Suprapubic skin (tissue), 4 donors: ENCODE results near the gene PAX5.

Source experiments
- EP300 ChIP-seq: sonication (generic); formaldehyde crosslinking; IDR thresholded peaks from one replicate; pipeline ENCODE4 v1.6.1; 2017; ENCODE audit warnings: antibody characterized with exemption
- POLR2A ChIP-seq, 2 donors: fragments of 450-650 bp; IDR thresholded peaks; one replicate each; pipeline ENCODE4 v1.6.1; 2017; ENCODE audit warnings: antibody characterized with exemption in 2 of 2, mild to moderate bottlenecking in 2 of 2, moderate library complexity in 2 of 2
- POLR2AphosphoS5 ChIP-seq, 3 donors: sonication (generic); formaldehyde crosslinking; IDR thresholded peaks; one replicate each; pipeline ENCODE4 v1.6.1; 2017; ENCODE audit warnings: antibody characterized with exemption in 3 of 3
- TF ChIP-seq, protein P1 (sequence below), 2 donors: fragments of 200-600 bp in 1 of 2; fragments of 450-650 bp in 1 of 2; sonication (generic) in 1 of 2; IDR thresholded peaks; one replicate each; pipeline ENCODE4 v1.5.1; 2016 to 2019; ENCODE audit warnings: antibody characterized with exemption in 2 of 2, mild to moderate bottlenecking in 1 of 2, moderate library complexity in 1 of 2

DNA sequence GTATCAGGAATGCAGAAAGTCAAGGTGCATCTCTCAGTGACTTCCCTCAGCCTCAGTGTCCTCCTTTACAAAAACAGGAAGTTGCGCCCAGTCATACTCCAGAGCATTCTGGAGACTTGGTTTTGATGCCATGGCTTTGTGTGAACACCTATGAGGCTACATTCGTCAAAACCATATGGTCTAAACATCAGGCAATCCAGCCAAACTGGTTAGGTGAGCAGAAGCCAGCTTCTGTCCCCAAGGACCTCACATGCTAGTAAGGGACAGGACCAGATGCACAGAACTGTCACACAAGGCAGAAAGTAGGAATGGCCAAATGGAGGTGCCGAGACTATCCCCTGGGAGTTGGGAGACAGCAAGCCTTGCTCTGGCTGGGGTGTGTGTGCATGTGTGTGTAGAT, 244.2 kb downstream of the PAX5 start:
- TF ChIP-seq POLR2A (IDR thresholded peaks at IDR 0.05) (no peak), POLR2AphosphoS5 (IDR thresholded peaks at IDR 0.05) (no peak), EP300 (no peak)
- TF ChIP-seq, protein P1, sequence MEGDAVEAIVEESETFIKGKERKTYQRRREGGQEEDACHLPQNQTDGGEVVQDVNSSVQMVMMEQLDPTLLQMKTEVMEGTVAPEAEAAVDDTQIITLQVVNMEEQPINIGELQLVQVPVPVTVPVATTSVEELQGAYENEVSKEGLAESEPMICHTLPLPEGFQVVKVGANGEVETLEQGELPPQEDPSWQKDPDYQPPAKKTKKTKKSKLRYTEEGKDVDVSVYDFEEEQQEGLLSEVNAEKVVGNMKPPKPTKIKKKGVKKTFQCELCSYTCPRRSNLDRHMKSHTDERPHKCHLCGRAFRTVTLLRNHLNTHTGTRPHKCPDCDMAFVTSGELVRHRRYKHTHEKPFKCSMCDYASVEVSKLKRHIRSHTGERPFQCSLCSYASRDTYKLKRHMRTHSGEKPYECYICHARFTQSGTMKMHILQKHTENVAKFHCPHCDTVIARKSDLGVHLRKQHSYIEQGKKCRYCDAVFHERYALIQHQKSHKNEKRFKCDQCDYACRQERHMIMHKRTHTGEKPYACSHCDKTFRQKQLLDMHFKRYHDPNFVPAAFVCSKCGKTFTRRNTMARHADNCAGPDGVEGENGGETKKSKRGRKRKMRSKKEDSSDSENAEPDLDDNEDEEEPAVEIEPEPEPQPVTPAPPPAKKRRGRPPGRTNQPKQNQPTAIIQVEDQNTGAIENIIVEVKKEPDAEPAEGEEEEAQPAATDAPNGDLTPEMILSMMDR (IDR thresholded peaks at IDR 0.05), result no peak
